HG03558 (cell line): ENCODE data around the gene TNP2.

Source experiments
- ATAC-seq: cut with Tn5 transposase; IDR thresholded peaks from one replicate; pipeline ENCODE4 v1.9.1; 2021; ENCODE audit warnings: moderate number of reproducible peaks; ENCODE audit not compliant: unreplicated experiment; ENCODE audit errors: extremely low read depth

TNP2 gene

DNA sequence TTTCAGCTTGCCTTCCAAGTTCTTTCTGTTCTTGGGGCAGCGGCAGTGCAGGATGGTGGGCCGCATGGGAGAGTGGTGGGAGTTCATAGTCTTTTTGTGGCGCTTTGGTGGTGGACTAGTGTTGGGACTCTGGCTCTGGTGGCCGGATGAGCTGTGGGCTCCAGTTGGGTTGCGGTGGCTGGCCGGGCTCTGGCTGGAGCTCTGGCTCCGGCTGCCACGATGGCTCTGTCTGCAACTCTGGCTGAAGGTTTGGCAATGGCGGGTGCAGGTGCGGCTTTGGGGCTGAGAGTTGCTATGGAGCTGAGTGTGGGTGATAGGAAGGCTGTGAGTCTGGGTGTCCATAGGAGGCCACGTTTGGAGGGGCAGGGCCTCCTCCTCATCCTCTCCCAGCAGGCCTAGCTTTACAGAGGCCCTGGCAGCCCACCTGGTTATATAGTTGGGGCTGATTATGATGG, at the start of gene TNP2:
Gene TNP2 (minus strand): TSS at position 405 of the 455 bp plus-strand sequence. CDS start 63 bp downstream, at position 342.
- no peak for ATAC-seq

DNA sequence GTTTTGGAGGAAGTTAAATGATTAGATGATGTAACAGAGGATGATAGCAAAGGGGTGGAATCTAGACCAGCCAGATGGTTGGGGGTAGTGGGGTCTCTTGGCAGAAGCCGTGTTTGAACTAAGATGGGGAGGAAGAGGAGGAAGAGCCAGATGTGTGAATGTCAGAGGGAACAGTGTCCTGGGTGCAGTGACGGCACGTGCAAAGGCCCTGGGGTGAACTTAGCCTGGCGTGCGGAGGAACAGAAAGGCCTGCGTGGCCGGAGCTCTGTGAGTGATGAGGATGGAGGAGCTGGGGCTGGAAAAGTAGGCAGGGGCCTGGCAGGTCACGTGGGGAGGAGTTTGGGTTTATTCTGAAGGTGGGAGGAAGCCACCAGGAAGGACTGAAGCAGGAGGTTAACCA, 49.7 kb upstream of the TNP2 start:
- ATAC-seq: no peak

DNA sequence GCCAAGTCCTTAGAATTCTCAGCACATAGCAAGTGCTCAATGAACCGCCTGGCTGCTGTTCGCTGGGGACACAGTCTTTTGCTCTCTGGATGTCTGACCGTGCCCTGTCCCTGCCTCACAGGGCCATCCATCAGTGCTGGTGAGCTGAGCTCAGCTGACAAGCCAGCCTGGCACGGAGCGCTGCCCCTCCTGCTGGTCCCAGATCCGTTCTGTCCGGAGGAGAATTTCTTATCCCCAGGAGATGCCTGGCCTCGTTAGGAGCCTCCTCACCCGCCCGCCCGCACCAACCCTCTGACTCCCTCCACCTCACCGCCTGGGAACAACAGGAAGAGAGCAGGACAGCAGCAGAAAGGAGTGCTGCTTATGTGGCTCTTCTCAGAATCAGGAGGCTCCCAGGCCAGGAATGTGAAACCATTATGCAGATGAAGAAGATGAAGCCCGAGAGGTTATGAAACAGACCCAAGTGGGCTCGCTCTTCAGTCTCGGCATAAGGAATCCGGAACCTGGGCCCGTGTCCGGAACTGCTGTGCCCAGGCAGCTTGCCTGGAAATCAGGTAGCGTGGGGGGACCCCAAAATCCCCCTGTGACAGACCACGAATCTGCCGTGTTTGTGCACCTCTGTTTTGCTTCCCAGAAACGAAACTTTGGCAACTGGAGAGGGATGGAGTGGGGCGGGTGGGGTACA, 47.3 kb upstream of the TNP2 start:
- ATAC-seq: no peak

DNA sequence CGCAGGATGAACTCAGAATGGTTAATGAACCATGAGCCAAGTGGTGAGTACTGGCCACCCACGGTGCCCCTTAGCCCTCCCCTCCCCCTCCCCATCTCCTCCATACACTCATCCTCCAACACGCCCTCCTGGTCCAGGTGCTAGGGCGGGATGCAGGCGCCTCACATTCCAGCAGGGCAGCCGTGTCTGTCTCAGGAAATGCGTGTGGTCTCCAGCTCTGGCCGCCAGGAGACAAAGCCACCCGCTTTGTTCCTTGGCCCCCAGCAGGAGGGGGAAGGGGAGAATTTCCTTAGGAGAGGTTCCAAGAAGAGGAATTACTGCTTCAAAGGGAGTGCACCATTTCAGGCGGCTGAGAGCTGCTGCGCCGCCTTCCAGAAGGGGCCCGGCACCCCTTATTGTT, 46.4 kb upstream of the TNP2 start:
- no peak for ATAC-seq

DNA sequence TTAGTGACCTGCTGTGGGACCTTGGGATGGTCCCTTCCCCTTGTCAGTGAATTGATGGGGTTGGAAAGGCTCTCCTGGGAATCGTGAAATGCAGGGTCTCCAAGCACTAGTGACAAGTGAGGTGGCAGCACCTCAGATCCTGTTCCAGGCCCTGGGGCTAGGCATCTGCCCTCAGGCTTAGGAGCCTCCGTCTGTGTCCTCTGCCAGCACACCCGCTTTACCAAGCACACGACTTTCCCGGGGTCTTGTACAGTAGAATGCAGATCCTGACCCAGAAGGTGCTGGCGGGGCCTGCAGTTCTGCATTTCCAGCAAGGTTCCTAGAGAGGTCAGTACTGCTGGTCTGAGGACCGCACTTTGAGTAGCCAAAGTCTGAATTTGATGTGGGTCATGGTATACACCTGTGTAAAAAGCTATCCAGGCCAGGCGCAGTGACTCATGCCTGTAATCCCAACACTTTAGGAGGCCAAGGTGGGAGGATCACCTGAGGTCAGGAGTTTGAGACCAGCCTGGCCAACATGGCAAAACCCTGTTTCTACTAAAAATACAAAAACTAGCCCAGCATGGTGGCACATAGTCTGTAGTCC, 45.3 kb upstream of the TNP2 start:
- ATAC-seq: no peak

DNA sequence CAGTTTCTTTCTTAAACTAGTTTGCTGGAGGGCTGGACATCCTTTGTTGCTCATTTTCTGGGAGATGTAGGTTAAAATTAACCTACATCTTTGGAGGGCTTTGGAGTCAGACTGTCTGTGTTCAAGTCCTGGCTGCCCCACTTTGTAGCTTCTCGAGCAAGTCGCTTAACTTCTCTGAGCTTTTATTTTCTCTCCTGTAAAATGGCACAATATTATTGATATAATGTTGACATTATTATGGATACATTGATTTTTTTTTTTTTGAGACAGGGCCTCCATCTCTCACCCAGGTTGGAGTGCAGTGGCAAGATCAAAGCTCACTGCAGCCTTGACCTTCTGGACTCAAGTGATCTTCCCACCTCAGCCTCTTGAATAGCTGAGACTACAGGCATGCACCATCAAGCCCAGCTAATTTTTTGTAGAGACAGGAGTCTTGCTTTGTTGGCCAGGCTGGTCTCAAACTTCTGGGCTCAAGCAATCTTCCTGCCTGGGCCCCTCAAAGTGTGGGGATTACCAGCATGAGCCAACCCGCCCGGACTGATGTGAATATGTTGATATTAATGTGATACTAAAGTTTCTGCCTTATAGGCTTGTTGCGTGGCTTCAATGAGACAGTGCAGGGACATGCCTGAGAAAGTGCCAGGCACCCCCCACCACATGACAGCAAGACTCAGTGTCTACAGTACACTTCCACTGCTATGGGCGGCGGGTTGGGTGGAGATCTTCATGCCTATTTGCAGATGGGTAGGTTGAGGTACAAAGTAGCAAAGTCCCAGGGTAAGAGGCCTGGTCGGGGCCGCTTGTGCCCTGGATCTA, 44.6 kb upstream of the TNP2 start:
- ATAC-seq: no peak

DNA sequence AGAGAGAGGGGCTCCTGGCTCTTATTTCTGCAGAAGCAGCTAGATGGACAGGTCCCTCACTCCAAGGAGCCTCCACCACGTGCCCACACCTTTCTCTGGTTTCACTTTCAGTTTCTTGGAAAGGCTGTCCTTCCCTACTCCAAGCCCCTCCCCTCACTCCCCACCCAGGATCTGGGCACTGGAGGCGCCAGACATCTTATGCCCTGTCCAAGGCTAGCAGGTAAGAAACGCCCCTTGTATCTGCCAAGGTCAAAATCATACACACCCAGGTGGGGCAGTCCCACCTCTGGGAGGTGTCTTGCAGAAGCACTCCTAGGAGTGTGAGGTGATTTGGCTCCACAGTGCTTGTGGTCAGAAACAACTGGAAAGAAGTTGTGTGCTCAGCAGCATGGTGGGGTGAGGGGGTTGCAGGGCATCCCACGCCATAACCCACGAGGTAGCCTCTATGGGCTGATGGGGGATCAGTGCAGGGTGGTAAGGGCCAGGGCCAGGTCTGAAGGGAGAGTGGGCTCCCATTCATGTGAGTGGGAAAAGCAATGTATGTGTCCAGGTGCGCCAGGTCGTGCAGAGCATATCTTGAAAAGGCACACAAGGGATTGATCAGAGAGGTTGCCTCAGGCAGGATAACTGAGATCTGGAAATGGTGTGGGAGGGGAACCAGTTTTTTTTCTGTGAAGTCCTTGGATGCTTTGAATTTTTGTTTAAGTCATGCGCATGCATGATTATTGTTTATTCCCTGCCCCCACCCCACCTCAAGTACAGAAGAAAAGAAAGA, 43.8 kb upstream of the TNP2 start:
- ATAC-seq: no peak

DNA sequence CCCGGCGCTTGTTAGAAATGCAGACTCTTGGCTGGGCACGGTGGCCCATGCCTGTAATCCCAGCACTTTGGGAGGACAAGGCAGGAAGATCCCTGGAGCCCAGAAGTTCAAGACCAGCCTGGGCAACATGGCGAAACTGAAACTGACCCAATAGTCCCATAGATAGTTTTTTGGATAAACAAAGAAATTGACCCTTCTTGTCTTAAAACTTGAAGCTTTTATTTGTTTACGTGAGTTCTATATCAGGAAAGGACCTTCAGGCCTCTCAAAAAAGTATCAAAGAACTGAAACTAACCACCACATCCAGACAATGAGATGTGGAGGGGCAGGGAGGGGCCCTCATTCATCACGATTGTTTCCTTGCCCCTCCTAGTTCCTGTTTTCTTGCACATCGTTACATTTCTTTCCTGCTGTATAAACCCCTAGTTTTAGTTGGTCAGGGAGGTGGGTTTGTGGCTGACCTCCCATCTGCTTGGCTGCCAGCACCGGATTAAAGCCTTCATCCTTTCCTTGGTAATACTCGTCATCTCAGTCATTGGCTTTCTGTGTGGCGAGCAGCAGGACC, 42.0 kb upstream of the TNP2 start:
- no peak for ATAC-seq

DNA sequence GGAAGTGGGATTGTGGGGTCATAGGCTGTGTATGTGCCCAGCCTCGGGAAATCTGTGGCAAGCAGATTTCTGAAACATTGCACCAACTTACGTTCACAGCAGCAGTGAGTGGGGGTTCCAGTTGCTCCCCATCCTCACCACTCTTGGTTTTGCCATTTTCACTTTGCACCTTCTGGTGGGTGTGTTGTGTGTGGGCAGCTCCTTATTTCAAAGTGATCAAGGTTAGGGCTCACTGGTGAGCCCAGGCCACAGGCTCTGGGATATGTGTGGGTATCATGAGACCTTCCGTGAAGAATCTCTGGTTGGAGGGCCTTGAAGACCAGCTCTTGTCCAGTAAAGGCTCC, 41.5 kb upstream of the TNP2 start:
- no peak for ATAC-seq

DNA sequence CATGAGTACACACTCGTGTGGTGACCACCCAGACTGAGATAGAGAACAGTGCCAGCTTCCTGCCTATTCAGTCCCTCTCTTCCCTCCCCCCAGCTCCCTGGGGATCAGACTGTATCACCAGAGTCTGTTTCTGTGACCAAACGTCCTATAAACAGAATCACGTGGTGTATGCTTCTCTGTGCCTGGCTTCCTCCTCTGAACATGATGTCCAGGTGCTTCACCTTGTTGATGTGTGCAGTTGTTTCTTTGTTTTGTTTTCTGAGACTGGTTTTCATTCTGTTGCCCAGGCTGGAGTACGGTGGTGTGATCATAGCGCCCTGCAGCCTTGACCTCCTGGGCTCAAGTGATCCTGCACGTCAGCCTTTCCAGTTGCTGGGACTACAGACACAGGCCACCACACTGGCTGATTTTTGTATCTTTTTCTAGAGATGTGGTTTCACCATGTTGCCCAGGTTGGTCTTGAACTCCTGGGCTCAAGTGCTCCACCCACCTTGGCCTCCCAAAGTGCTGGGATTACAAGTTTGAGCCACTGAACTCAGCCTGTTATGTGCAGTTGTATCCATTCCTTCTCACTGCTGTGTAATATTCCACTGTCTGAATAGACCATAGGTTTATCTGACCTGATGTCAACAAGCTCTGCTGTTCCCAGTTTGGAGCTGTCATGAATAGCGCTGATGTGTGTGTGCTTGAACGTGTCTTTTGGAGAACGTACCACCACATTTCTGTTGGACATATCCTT, 40.9 kb upstream of the TNP2 start:
- no peak for ATAC-seq

DNA sequence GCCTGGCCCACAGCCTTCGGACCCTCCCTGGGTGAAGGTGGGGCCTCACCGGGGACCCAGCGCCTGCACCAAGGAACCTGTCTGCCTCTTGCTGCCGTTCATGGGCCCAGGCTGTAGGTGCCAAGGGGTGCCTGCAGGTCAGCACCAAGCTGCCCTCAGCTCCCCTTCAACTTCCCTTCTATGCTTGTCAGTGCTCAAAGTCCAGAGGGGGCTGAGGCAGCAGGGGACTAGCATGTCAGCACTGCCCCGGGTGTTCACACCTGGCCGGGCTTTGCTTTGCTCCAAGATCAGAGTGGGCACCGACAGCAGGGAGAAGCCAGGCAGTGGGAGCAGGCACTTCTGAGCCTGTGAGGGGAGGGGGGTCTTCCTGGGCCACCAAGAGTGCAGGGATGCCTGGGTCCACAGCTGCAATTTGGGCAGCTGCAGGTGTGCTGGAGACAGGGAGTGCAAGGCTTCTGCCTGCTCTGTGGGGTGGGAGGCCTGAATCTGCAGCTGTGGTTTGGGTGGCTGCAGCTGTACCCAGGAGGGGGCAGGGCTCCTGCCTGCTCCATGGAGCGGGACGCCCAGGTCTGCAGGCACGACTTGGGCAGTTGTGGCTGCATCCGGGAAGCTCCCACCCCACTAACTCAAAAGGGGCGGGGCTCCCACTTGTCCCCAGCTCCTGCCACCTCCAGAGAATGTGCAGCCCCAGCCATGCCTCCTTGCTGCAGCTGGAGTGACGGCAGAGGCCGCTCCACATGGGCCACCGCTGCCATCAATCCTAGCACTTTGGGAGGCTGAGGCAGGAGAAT, 39.6 kb upstream of the TNP2 start:
- no peak for ATAC-seq

DNA sequence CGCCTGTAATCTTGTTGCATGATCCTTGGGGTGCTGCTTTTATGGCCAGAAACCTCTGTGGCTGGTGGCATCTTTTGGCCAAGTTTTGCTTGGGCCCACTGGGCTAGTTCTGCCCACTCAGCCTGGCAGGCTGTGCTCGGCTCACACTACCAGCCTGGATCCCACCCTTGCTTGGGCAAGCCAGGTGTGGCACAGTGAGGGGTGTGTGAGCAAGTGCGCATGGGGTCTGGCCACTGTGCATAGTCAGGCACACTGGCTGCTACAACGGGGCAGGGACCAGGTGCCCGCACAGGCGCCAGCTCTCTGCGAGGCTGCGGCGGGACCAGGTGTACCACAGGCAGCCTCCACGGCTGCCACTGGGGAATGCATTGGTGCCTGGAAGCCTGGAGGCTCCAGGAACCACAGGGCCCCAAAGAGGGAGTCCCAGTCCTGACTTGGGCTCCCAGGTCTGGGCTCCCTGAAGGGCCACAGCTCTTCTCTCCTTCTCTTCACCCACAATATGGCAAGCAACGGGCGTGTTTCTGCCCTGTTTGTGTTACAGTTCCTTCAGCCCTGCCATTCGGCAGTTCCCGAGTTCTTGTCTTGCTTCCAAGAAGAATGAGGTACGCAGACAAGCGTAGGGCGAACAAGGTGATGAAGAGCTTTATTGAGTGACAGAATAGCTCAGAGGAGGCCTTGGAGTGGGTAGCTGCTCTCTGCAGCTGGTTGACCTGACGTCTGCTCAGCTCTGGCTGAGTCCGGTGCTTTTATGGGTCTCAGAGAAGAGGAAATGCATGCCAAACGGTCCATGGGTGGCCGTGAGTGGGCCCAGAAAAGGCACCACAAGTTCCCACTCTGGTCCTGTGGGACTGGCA, 38.7 kb upstream of the TNP2 start:
- no peak for ATAC-seq

DNA sequence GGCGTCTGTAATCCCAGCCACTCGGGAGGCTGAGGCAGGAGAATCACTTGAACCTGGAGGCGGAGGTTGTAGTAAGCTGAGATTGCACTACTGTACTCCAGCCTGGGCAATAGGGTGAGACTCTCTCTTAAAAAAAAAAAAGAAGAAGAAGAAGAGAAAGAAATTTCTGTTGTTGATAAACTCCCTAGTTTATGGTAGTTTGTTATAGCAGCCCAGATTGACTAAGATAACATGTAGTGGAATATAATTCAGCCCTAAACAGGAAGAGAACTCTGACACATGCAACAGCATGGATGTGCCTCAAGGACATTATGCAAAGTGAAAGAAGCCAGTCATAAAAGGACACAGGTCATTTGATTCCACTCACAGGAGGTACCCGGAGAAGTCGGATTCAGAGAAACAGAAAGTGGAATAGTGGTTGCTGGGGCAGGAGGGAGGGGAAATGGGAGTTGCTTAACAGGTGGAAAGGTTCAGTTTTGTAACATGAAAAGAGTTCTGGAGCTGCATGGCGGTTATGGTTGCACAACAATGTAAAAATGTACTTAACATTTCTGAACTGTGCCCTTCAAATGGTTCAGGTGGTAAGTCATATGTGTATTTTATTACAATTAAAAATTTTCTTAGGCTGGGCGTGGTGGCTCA, 38.0 kb upstream of the TNP2 start:
- no peak for ATAC-seq

DNA sequence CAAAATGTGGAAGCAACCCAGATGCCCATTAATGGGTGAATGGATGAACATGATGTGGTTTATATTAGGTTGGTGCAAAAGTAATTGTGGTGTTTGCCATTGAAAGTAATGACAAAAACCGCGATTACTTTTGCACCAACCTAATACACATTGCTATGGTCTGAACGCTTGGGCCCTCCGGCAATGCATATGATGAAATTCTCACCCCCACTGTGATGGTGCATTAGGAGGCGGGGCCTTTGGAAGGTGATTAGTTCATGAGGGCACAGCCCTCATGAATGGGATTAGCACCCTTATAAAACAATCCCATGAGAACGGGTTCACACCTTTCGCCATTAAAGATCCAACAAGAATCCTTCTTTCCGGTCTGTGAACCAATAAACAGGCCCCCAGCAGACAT, 37.3 kb upstream of the TNP2 start:
- ATAC-seq: no peak

DNA sequence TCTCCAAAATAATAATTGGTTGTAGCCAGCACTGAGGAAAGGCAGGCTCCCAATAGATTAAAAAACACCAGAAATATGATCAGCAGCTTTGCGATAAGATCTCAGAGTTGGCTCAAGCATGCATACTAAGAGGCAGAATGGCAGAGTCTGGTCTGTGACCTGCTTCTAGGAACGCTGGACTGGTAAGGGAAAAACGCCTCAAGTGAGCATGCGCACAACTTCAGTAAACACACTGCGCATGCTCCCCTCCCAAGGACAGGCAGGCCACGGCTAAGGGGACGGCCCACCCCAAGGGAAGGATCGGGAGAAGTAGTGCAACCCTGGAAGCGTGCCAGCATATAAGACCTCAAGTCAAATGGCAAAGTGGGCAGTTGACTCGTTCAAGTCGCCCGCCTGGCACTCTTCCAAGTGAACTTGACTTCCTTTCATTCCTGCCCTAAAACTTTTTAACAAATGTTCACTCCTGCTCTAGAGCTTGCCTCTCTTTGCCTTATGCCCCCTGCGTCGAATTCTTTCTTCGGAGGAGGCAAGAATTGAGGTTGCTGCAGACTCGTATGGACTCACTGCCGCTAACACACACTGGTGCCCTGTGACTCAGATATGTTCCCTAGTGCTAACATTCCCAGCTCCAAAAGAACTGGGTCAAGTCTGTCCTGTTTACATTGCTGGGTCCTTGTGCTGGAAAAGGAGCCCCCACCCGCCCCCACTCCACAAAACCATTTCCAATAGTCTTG, 34.4 kb upstream of the TNP2 start:
- ATAC-seq: no peak

DNA sequence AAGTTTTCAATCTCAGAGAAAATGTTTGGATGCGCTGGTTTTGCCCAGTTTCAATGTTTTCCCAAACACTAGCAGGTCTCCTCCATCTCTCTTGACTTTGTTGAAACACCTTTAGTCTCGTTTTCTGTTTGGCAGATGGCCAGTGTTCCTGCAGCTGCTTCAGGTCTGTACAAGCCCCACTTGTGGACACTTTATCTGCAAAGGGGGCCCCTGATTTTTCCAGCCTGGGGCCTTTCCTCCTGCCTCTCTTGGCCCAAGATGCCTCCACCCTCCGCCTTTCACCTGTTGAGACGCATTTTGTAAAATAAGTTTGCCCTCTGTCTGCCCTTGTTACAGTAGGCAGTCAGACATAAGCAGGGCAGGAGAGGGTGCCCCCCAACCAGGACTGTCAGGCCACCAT, 33.9 kb upstream of the TNP2 start:
- no peak for ATAC-seq
